GM18858 (cell line): Measurements from ENCODE around the gene PDE2A.
"Not testable (repeated sequence)": the region's sequence is repeated elsewhere in the genome, so short reads cannot be mapped to it uniquely, and the experiment has no call there.

ENCODE experiments used
- ATAC-seq: cut with Tn5 transposase; IDR thresholded peaks from one replicate; pipeline ENCODE4 v1.9.1; 2021; ENCODE audit not compliant: unreplicated experiment

Gene PDE2A

GRCh38 chr11:72578991-72579815 lies 95.0 kb downstream of the PDE2A start:
- ATAC-seq = no peak

DNA sequence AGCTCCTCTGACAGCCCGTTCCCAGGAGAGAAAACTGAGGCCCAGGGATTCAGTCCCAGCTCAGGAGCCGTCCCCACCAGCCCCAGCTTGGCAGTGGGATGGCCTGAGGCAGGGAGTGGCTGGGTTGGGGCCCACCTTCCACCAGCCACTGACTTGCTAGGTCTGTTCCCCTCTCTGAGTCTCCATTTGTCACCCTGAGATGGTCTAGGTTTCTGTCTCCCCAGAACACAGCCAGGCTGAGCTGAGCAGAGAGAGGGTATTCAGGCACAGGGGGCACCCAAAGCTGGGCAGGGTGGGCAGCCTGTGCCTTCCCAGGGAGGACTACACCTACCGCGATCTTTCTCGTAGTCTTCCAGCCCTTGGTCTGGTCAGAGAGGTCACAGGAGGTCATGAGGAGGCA lies 95.7 kb downstream of the PDE2A start:
- ATAC-seq = no peak

DNA sequence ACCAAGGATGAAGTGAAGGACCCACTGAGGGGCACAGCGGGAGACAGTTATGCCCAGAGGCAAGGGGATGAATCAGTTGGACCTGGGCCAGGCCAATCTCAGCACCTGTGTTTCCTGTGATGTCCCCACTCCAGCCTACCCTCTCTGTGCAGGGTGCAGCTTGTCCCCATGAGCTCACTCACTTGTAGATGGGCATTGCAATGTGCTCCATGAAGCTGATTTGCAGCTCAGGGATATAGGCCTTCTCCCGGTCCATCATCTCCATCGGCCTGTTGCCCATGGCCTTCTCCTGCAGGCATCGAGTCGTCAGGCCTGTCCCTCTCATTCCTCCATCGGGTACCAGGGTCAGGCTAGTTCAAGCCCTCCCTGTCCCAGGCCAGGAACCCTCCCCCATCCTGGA lies 96.2 kb downstream of the PDE2A start:
- ATAC-seq = no peak

GRCh38 chr11:72577271-72577721 lies 96.9 kb downstream of the PDE2A start:
- ATAC-seq = no peak

DNA sequence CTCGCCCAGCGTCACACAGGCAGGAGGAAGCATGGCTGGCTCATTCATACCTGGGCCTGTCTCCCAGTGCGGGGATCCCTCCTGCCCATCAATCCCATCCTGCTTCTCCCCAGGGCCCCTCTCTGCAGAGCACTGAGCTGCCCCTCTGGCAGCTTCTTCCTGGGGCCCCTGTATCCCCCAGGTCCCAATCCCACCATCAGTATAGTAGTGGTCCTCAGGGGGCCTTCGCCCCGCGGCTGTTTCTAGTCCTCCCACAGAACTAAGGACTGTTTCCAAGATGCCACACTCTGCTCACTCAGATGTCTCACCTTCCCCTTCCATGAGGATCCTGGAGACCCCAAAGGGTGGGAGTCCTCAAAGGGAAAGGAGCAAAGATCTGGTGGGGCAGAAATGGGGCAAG lies 97.6 kb downstream of the PDE2A start:
- ATAC-seq = no peak

GRCh38 chr11:72576243-72576595 lies 98.0 kb downstream of the PDE2A start:
- ATAC-seq = no peak

GRCh38 chr11:72575533-72576242 lies 98.5 kb downstream of the PDE2A start:
- ATAC-seq = no peak

GRCh38 chr11:72574548-72575460 lies 99.4 kb downstream of the PDE2A start:
- no peak for ATAC-seq

DNA sequence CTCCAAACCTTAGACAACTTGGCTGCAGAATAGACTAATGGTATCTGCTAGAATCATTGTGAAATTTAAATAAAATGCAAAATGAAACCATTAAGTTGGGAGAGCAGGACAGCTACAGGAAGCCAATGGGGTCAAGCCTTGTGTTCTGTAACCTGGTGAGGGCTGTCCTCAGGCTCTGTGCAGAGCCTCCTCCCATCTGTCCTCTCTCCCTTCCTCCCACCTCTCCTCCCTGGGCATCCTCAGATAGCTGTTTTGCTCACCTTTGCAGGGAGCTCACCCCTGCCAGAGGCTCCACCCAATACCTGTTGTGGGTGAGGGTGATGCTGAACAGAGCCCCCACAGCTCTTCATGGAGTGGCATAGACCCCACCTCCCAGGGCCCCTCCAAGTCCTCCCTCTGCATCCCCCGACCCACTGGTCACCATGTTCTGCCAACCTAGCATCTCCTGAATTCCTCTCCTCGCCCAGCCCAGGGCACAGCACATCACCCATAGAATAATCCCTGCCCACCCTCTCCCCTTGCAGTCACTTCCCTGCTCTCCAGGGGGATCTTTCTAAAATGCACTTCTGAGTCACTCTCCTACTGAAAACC lies 100.3 kb downstream of the PDE2A start:
- no peak for ATAC-seq

- ATAC-seq = no peak
Observed at GRCh38 chr11:72573072-72573854, 101.0 kb downstream of the PDE2A start.

DNA sequence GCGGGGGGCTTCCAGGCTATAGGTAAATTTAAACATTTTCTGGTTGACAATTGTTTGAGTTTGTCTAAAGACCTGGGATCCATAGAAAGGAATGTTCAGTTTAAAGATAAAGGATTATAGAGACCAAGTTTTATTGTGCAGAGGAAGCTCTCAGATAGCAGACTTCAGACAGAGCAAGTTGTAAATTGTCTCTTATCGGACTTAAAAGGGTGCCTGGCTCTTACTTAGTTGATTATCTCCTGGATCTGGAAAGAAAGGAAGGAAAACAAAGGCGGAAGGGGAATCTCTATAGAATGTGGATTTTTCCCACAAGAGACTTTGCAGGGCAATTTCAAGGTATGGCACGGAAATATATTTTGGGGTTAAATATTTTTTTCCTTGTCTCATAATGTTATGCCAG lies 101.7 kb downstream of the PDE2A start:
- not testable (repeated sequence) for ATAC-seq

GRCh38 chr11:72570893-72571661 lies 103.1 kb downstream of the PDE2A start:
- ATAC-seq = no peak

- no peak for ATAC-seq
Observed at GRCh38 chr11:72569966-72570892, 104.0 kb downstream of the PDE2A start.

GRCh38 chr11:72568861-72569260 lies 105.4 kb downstream of the PDE2A start:
- ATAC-seq = no peak

GRCh38 chr11:72562431-72562830 lies 111.8 kb downstream of the PDE2A start:
- no peak for ATAC-seq

DNA sequence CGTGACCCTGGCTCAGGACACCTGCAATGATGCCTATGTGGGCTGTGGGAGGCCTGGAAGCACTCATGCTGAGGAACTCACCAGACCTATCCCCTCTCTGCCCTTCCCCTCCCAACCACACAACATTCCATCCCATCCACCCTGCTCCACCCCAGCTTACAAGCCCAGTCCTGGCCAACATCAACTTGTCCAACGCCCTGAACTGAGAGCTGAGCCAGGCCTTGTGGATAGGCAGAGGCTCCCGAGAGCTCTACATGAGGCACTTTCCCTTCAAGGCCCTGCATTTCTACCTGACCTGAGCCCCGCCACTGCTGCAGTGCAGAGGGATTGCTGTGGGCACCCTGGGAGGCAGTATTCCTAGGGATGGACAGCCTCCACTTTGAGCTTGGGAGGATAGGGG lies 112.4 kb downstream of the PDE2A start:
- no peak for ATAC-seq

- not testable (repeated sequence) for ATAC-seq
Observed at GRCh38 chr11:72560864-72561263, 113.4 kb downstream of the PDE2A start.

DNA sequence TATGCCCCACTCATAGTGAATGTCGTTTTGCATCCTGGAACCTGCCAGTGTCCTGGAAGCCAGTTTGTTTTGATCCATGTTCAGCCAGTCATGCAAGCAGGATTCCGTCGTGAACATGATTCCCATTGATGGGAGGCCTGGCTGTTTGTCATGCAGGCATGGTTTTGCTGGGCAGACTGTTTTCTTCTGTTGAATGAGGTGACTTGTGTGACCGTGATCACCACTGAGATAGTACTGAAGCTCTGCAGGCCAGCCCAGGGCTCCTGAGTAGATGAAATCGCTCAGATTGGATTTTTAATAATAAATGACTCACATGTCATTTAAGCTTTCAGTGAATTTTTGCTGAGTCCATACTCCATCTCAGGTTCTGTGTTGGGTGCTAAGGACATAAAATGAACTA lies 117.8 kb downstream of the PDE2A start:
- no peak for ATAC-seq
